PC-9 (cell line): ENCODE measurements around the gene CIRBP.

Source experiments
- CTCF ChIP-seq: fragments of 200-600 bp; sonication (generic); conservative IDR thresholded peaks from 2 replicates; pipeline ENCODE4 v1.6.1; 2017; ENCODE audit warnings: mixed run types, antibody characterized with exemption, mild to moderate bottlenecking, moderate library complexity
- EZH2 ChIP-seq: fragments of 200-600 bp; sonication (generic); IDR thresholded peaks from 2 replicates; pipeline ENCODE4 v1.8.0; 2017; ENCODE audit warnings: antibody characterized with exemption, low read depth

- TF ChIP-seq CTCF (no peak), EZH2 (no peak)
These were observed 8.2 kb upstream of the CIRBP start for GRCh38 chr19:1260749-1261537.
